GM19455 (cell line): Measurements from ENCODE around the gene ULBP3.
"Not testable (repeated sequence)": the region's sequence is repeated elsewhere in the genome, so short reads cannot be mapped to it uniquely, and the experiment has no call there.

Experiments used
- ATAC-seq: cut with Tn5 transposase; IDR thresholded peaks from one replicate; pipeline ENCODE4 v1.9.1; 2021; ENCODE audit not compliant: unreplicated experiment

ULBP3 gene

DNA sequence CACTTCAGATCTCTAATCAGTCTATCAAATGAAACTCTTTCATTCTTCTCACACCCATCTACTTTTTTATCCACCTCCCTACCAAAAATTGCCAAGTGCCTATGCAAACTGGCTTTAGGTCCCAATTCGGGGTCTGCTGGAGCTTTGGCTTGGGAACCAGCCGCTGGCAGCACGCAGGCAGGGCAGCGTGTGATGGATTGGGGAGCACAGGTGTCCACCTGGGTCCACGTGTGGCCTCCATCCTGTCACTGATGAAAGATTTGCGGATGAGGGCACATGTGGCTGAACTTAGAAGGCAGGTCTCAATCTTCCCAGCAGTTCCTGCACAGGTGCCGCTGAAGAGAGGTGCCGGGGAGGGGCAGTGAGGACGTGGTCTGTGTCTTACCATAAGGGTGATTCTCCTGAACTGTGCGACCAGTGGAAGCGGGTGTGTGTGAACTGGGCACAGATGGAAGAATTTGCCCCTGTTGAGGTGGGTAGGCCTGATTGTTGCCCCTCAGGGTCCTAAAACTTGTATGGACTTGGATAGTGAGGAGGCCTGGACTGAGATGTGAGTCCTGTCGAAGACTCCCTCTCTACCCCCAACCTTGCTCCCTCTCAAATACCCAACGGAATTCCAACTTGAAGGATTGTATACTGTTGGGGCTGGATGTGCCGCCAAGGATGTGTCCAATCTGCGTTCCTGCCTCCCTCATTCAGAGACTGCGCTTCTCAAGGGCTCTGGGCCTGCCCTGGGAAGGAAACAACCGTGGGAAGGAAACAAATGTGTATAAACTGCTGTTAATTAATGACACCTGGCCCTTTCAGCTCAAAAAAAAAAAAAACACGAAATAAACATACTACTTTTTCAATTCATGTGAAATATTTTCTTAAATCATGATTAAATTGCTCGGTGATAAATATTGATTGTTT lies 25.2 kb downstream of the ULBP3 start:
- no peak for ATAC-seq

DNA sequence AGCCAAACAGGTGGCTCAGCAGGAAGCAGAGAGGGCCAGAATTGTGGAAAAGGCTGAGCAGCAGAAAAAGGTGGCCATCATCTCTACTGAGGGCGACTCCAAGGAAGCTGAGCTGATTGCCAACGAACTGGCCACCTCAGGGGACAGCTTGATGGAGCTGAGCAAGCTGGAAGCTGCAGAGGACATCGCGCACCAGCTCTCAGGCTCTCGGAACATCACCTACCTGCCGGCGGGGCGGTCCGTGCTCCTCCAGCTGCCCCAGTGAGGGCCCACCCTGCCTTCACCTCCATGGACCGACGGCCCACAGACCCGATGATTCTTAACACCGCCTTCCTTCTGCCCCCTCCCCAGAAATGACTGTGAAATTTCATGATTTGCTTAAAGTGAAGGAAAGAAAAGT lies 25.8 kb downstream of the ULBP3 start:
- ATAC-seq, result no peak

DNA sequence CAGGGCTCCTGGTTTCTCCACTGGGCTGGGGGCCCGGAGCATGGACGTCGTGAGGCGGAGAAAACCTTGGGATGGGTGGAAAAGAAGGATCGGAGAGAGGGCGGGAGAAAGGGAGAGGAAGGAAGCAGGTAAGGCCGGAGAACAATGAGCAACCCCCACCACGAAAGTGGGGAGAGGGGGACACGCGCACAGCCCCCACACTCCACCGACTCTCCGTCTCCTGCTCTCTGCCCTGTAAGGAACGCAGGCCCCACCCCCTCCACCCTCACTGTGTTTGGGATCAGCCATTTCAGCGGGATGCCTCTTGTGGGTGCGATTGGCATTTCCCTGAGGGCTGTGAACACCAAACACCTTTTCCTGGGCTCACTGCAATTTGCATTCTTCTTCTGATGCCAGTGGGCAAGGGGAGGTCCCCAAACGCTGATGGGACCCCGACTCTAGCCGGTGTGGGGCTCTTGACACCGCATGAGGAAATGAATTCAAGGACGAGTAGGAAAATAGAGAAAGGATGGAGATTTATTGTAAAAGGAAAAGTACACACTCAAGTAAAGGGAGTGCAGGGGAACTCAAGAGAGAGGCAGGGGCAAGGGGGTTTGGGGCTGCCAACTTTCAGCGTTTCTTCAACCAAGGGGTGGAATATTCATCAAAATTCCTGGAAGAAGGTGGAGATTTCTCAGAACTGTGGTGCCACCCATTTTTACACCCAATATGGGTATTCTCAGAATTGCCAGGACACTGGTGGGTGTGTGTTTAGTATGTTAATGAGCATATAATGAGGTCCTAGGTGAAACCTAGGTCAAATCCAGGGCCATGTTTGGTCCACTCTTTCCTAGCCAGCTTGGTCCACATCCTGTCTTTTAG lies 30.5 kb downstream of the ULBP3 start:
- ATAC-seq, result no peak

DNA sequence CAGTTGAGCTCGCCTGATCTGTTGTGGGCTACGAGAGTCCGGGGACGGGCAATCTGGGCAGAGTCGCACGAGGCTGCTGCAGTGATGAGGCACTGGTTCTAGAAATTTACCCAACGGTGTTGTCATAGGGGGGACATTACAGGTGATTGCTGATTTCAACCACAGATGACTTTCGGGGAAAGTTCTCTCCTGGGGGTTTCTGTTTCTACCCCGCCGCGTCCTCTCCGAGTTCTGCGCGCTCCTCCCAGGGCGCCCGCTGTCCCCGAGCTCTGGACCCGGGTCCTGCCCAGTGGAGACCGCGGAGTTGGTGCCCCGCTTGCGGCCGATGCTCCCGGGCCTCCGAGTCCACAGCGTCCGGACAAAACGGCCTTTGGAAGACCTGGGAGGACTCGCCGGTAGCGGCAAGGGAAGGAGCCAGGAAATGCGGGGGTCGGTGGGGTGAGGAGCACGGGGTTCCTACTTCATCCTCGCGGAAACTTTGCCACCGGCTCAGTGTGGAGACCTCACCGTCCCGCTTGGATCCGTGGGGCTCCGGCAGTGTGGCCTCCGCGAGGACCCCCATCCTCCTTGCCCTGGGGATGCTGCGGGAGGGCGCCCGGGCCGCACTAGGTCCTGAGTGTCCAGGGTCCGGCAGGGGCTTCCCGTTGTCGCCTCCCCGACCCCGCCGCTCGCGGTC lies 31.3 kb downstream of the ULBP3 start:
- ATAC-seq, result no peak

DNA sequence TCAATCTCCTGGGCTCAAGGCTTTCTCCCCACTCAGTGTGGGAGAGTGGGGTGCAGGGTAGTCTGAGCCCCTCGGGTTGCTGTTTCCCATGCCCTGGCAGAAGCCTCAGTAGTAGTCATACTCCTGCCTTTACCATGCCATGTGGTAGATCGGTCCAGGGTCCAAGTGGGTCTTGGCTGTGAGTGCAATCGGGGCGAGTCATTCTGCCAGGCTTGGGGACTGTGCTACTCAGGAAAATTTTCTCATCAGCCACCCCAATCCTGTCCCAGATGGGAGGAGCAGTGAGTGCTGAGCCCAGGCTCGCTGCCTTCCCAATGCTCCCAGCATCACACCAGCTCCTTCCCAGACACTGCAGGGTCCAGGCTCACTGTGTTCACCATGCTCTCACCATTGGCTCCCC lies 32.8 kb downstream of the ULBP3 start:
- ATAC-seq, result no peak

DNA sequence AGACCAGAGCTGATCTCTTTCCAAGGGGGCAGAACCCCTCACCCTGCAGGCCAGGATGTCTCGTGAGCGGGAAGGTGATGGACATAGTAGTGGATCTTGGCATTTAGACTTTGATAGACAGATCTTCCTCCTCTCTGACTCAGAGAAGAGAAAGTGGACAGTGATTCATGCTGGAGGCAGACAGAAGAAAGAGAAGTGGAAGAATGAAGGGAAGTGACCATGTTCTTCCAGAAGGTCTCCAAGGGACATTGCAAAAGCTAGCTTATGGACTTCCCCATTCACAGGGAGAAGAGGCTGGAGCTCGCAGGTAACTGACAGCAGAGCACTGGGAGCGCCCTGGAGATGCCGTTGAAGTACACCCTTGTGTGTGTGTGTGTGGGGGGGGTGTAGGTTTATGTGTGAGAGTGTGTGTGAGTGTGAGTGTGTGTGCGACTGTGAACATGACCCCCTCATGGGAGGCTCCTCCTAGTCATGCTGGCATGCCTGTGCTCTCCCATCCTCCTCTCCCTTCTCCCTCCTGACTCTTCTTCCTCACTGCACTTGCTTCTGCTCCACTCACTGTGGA lies 35.6 kb downstream of the ULBP3 start:
- ATAC-seq, result no peak

DNA sequence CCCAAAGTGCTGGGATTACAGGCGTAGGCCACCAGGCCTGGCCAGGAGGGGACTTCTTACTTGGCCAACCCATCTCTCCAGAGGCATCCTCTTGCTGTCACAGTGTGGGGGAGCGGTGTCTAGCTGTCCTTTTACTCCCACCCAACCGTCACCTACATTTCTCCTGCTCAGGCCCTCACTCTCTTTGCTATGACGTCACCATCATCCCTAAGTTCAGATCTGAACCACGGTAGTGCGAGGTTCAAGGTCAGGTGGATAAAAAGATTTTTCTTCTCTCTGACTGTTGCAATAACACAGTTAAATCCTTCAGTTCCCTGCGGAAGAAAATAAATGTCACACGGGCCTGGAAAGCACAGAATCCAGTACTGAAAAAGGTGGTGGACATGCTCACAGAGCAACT lies 36.3 kb downstream of the ULBP3 start:
- no peak for ATAC-seq

DNA sequence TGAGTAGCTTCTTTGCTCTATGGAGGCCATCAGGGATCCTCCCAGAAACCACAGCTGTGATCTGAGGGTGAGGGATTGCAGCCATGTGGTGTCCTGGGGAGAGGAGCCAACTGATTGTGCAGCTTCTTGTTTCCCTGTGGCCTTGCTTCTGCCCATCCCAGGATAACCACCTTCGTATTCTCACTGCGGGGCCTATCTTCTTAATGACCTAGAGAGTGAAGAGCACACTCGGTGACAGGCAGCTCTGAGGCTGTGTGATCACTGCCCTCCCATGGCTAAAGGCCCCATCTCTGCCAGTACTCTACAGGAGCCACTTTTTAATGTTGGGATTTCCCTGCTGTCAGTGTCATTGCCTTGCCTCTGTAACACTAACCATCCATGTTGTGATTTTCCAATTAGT lies 38.3 kb downstream of the ULBP3 start:
- no peak for ATAC-seq

DNA sequence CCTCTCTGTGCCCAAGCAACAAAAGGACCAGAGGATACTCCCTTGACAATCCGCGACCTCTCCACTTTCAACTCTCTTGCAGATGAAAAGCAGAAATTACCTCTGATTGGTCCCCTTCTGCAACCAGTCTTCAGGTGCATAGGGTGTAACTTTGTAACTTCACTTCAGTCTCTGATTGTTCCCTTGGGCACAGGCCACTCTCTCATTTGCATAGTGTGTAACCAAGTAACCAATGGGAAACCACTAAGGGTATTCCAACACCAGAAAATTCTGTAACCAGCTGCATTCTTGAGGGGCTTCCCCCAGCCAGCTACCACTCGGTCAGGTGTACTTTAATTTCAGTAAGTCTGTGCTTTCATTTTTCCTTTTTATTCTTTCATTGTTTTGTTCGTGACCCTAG lies 39.2 kb downstream of the ULBP3 start:
- ATAC-seq, result no peak

DNA sequence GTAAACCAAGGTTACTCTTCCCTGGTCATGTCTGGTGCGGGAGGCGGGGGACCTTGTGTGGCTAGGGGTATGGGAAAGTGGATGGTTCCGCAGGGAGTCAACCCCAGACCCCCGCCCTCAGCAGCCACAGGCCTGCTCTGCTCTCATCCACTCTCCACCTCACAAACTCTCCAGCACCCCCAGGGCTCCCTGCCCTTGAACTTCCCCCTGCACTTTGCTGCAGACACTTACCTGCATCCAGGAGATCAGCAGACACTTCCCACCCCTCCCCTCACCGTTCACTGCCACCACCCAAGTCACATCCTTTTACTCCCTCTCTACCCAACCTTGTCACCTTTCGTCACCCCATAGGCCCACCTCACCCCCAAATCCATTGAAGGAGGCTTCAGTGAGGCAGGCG lies 39.6 kb downstream of the ULBP3 start:
- ATAC-seq, result no peak

DNA sequence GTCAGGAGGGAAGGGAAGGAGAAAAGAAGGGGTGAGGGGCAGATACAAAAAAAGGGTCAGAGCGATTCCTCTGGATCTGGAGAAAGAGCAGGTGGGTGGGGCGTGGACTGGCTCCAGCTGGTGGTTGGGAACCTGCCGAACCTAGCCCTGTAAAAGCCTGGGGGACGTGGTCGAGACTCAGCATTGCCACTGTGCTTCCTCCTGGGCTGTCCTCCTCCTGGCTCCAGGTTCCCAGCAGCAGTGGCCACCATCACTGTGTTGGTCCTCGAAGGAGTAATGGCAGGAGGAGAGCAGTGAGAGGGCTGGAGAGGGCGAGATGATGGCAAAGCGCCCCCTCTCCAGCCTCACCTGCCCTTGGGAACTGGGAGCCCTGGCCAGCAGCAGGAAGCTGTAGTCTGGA lies 40.1 kb downstream of the ULBP3 start:
- no peak for ATAC-seq

DNA sequence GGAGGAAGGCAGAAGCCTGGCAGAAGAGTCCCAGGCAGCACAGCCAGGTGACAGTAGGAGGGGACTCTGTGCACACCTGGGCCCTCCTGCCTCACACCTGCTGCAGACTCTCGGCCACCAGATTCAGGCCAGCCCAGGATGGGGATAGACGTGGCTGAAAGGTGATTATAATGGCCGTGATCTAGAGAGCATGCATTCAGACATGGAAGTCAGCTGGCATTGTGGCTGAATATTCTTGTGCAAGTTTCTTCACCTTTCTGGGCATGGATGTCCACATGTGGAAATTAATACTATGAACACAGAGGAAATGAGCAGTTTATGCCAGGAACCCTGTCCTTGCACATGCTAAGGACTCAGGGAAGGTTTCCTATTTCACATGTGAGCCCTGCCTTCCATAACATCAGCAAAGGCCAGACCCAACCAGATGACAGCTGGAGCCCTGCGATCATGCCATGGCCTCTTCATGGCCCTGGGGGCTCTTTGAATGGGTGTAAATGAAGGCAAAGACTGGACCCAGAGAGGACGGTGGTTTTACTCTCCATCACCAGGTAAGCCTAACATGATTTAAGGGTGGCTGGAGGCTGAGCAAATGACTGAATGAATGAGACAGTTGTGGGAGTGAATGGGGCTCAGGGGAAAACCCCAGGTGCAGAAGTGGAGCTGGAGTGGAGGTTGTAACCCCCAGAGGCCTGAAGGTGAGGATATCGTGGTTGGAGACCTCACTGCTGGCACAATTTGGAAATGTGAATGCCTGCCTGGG lies 40.9 kb downstream of the ULBP3 start:
- no peak for ATAC-seq

DNA sequence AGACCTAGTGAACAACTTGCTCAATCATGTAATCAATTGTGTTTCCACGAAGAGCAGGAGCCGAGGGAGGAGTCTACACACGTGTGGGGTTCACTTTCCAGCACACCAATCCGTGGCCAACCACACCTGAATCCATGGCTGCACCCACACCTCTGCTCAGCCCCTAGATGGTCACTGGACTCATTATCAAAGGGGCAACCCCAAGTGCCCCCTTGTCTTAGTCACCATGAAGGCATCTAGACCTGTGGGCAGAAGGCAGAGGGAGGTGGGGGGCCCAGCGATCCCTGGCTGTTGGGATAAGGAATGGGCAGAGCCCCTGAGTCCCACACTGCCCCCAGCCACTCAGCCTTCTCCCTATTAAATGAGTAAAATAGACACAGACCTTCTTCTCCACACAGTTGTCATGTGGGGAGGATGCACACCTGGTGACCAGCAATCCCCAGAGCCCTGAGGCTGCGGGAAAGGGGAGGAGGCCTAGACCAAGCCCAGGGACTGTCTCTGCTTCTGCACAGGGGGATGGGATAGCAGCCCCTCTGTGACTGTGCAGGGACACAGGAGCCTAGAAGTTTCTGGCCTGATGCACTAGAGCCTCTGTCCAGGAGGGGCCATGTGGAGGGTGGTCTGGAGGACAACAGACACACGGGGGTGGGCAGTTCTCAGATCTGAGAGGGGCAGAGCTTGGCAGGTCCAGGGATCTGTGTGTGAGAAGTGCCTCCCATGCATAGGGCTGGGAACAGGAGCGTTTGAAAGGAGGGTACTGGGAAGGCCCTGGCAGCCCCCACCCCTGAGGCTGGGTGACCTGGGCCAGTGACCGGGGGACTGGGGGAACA lies 41.7 kb downstream of the ULBP3 start:
- no peak for ATAC-seq

DNA sequence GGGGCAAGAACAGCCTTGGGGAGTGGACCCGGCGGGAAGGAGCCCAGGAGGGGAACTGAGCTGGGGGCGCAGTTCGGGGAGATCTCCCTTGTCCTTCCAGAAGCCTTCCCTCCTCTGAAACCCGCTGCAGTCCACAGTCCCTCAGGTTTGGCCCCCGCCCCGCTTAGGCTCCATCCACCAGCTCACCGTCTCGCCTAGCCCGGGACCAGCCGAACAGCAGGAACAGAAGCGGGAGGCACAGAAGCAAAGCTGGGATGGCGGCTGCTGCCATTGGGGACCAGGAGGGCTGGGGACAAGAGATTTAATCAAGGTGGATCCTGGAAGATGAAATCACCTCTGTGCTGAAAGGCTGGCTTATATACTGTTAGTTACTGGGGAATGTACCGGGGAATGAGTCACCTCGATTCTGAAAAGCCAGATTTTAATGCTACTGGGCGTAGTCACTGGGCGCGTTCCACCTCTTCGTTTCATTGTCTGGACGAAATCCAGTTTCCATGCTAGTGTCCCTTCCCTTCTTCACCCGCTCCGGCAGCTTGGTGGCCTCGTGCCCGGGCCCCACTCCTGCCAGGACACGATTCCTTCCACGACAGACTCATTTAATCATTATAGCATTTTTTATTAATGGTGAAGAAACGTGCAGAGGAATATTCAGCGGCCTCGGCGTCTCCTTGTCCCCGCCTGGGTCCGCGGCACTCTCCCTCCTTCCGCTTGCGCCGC lies 43.6 kb downstream of the ULBP3 start, which contains the start of gene RAET1L:
RAET1L (minus strand) TSS at position 332 of the 717 bp plus-strand sequence; CDS start at position 271, 61 bp downstream.
- no peak for ATAC-seq

DNA sequence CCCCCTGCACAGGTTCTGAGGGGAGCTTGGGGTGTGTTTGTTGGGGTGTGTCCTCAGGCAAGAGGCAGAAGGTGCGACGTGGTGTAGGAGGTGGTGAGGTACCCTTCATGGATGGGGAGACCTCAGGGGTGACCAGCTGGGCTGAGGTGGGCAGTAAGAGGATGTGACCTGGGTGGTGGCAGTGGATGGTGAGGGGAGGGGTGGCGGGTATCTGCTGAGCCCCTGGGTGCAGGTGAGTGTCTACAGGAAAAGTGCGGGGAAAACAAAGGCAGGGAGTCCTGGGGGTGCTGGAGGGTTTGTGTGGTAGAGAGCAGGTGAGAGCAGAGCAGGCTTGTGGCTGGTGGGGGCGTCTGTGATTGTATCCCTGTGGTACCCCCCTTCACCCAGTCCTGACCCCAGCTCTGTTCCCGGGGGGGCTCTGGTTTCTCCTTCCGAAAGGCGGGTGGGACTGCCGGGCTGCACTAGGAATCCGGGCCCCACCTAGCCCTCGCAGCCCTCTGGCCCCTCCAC lies 44.2 kb downstream of the ULBP3 start:
- no peak for ATAC-seq

DNA sequence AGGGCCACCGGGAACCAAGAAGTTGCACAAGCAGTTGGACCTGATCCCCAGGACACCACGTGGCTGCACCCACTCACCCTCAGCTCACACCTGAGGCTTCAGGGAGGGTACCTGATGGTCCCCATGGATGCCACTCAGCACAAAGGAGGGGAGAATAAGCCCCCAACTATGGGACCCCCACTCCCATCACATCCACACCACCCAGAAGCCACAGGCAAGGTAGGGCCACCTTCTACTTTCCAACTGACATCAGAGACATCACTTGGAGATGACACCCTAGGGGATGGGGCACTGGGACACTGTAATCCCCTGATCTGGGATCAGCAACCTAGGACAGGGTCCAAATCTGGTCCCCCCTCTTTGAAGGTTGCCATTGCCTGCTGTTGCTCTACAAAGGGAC lies 44.9 kb downstream of the ULBP3 start:
- ATAC-seq, result not testable (repeated sequence)

DNA sequence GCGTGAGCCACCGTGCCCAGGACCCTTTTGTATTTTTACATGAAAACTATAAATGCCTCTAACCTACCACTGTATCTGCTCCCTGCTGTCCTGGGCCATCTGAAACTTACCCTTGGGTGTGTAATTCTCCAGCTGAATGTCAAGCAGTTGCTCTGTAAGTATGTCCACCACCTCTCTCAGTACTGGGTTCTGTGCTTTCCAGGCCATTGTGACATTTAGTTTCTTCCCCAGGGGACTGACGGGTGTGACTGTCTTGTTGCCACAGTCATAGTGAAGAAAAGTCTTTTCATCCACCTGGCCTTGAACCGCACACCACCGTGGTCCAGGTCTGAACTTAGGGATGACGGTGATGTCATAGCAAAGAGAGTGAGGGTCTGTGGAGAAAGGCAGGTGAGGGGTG lies 47.1 kb downstream of the ULBP3 start:
- not testable (repeated sequence) for ATAC-seq

DNA sequence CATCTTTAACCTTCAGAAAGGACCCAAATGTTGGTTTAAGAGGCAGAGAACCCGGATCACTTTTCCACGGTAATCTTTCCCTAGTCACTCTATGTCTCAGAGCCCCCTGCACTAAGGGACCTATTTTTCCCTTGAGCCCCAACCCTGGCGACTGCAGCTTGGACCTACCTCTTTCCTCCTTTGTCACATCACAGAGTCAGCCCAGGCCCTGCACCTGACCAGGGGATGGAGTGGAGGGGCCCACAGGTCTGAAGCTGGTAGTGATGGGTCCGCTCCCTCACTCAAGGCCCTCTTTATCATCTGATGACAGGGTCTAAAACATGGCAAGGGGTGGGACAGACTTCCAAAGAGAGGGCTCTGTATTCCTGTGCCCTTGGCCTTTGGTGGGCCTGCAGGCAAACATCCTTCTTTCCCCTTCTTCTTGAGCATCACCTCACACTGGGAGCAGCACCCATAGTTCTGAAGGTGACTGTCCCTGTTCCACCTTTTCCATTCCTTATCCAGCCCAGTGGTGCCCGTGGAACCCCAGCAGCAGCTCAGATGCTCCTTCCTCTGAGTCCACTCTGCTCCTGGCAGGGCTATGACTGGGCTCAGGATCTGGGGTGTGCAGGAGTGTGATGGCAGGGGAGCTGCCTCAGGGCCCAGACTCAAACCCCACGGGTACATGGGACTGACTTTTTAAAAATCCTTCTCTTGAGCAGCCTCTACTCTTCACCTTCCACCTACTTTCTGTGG lies 49.9 kb downstream of the ULBP3 start:
- ATAC-seq, result no peak
